Parathyroid adenoma (tissue), 2 donors: ENCODE measurements around the gene BAIAP2.

Experiments
- H2AFZ ChIP-seq: fragments of 300-600 bp; sonication (generic); one replicate; pipeline ENCODE4 v1.7.0; 2017; ENCODE audit warnings: antibody characterized with exemption, mild to moderate bottlenecking
- H3K27ac ChIP-seq: fragments of 300-600 bp; sonication (generic); one replicate; pipeline ENCODE4 v1.7.0; 2017
- H3K27me3 ChIP-seq: fragments of 300-600 bp; sonication (generic); one replicate; pipeline ENCODE4 v1.7.0; 2017; ENCODE audit warnings: low read length; ENCODE audit not compliant: control insufficient read depth, insufficient read depth
- H3K36me3 ChIP-seq: fragments of 300-600 bp; sonication (generic); one replicate; pipeline ENCODE4 v1.7.0; 2017; ENCODE audit warnings: low read length; ENCODE audit not compliant: control insufficient read depth, insufficient read depth
- H3K4me1 ChIP-seq: fragments of 300-600 bp; sonication (generic); one replicate; pipeline ENCODE4 v1.7.0; 2017; ENCODE audit warnings: control low read depth
- H3K4me2 ChIP-seq: fragments of 300-600 bp; sonication (generic); one replicate; pipeline ENCODE4 v1.7.0; 2017; ENCODE audit warnings: low read length
- H3K4me3 ChIP-seq: fragments of 300-600 bp; sonication (generic); one replicate; pipeline ENCODE4 v1.7.0; 2017; ENCODE audit warnings: low read depth, low read length
- H3K79me2 ChIP-seq: fragments of 300-600 bp; sonication (generic); one replicate; pipeline ENCODE4 v1.7.0; 2017; ENCODE audit warnings: control low read depth
- H3K9ac ChIP-seq: fragments of 300-600 bp; sonication (generic); one replicate; pipeline ENCODE4 v1.7.0; 2017; ENCODE audit warnings: mild to moderate bottlenecking
- H3K9me3 ChIP-seq: fragments of 300-600 bp; sonication (generic); one replicate; pipeline ENCODE4 v1.7.0; 2017; ENCODE audit warnings: low read length; ENCODE audit not compliant: control insufficient read depth
- TF ChIP-seq, protein P1 (sequence below): fragments of 300-600 bp; sonication (generic); IDR thresholded peaks from one replicate; pipeline ENCODE4 v1.7.0; 2017; ENCODE audit warnings: antibody characterized with exemption, mild to moderate bottlenecking
- donor health status: primary hyperparathyroidism.

The BAIAP2 gene

GRCh38 chr17:81132770-81133723 is 98.1 kb downstream of the BAIAP2 start:
- H3K9me3 ChIP-seq: no peaks in the 10 kb centered on the region
- no peaks in the 10 kb centered on the region for H3K4me1 ChIP-seq
- no peak overlapping the region for H3K4me3 ChIP-seq
- H3K9ac ChIP-seq: no peak overlapping the region
- H3K79me2 ChIP-seq: peaks cover 21% of the 10 kb centered on the region
- H3K27me3 ChIP-seq: no peaks in the 10 kb centered on the region
- TF ChIP-seq, protein P1, sequence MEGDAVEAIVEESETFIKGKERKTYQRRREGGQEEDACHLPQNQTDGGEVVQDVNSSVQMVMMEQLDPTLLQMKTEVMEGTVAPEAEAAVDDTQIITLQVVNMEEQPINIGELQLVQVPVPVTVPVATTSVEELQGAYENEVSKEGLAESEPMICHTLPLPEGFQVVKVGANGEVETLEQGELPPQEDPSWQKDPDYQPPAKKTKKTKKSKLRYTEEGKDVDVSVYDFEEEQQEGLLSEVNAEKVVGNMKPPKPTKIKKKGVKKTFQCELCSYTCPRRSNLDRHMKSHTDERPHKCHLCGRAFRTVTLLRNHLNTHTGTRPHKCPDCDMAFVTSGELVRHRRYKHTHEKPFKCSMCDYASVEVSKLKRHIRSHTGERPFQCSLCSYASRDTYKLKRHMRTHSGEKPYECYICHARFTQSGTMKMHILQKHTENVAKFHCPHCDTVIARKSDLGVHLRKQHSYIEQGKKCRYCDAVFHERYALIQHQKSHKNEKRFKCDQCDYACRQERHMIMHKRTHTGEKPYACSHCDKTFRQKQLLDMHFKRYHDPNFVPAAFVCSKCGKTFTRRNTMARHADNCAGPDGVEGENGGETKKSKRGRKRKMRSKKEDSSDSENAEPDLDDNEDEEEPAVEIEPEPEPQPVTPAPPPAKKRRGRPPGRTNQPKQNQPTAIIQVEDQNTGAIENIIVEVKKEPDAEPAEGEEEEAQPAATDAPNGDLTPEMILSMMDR: no peak
- H2AFZ ChIP-seq: no peak overlapping the region
- no peak overlapping the region for H3K4me2 ChIP-seq
- H3K36me3 ChIP-seq: no peaks in the 10 kb centered on the region
- no peak overlapping the region for H3K27ac ChIP-seq

DNA sequence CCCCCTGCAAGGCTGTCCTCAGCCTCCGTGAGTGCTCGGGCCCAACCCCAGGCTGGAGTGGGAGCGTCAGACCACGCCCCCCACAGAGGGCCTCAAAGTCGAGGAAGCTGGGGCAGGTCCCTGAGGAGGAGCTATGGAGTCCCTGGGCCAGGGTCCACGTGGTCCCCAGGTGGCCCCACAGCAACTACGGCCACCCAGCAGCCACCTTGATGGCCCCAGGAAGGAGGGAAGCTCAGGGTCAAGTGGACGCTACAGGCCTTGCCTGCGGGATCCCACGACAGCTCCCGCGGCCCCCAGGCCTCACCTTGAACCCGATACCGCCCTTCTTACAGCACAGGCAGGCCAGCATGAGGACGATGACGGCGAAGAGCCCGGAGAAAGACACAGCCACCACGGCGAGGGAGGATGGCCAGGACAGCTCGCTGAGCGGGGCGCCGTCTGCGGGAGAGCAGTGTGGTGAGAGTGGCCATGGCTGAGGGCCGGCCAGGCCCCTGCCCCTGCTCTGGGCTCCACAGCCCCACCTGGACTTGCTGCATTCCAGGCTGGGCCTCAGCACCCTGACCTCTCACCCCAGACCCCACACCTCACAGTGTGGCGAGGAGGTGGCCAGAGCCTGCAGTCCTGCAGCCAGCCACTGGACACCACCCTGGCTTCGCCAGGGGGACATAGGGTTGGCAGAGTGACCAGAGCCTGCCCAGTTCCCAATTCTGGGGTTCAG is 99.3 kb downstream of the BAIAP2 start:
- Histone ChIP-seq H3K9ac (no peak overlapping the region), H3K4me2 (no peak overlapping the region), H3K9me3 (no peaks in the 10 kb centered on the region), H3K36me3 (no peaks in the 10 kb centered on the region), H2AFZ (no peak overlapping the region), H3K27ac (no peak overlapping the region), H3K4me3 (no peak overlapping the region), H3K27me3 (no peaks in the 10 kb centered on the region), H3K79me2 (peaks cover 21% of the 10 kb centered on the region), H3K4me1 (no peaks in the 10 kb centered on the region)
- TF ChIP-seq, protein P1: no peak

- H3K27ac ChIP-seq: no peak overlapping the region
- H3K4me1 ChIP-seq: no peaks in the 10 kb centered on the region
- no peaks in the 10 kb centered on the region for H3K27me3 ChIP-seq
- TF ChIP-seq, protein P1: no peak
- no peak overlapping the region for H3K4me3 ChIP-seq
- no peak overlapping the region for H3K4me2 ChIP-seq
- no peaks in the 10 kb centered on the region for H3K9me3 ChIP-seq
- no peak overlapping the region for H2AFZ ChIP-seq
- H3K9ac ChIP-seq: no peak overlapping the region
- H3K36me3 ChIP-seq: no peaks in the 10 kb centered on the region
- peaks cover 25% of the 10 kb centered on the region for H3K79me2 ChIP-seq
Measured at GRCh38 chr17:81135505-81136278, 100.7 kb downstream of the BAIAP2 start.

GRCh38 chr17:81136366-81136765 is 101.4 kb downstream of the BAIAP2 start:
- TF ChIP-seq, protein P1: no peak
- no peaks in the 10 kb centered on the region for H3K9me3 ChIP-seq
- no peak overlapping the region for H3K27ac ChIP-seq
- no peak overlapping the region for H3K4me3 ChIP-seq
- H3K27me3 ChIP-seq: no peaks in the 10 kb centered on the region
- H3K9ac ChIP-seq: no peak overlapping the region
- H3K4me1 ChIP-seq: no peaks in the 10 kb centered on the region
- no peaks in the 10 kb centered on the region for H3K36me3 ChIP-seq
- peaks cover 25% of the 10 kb centered on the region for H3K79me2 ChIP-seq
- no peak overlapping the region for H3K4me2 ChIP-seq
- H2AFZ ChIP-seq: no peak overlapping the region
